Ovary (tissue), 3 donors: ENCODE measurements around the gene XIRP2.

Experiments used
- EP300 ChIP-seq: sonication (generic); formaldehyde crosslinking; IDR thresholded peaks from one replicate; pipeline ENCODE4 v1.6.1; 2017; ENCODE audit warnings: antibody characterized with exemption
- POLR2A ChIP-seq: fragments of 450-650 bp; IDR thresholded peaks from one replicate; pipeline ENCODE4 v1.6.1; 2017; ENCODE audit warnings: antibody characterized with exemption, mild to moderate bottlenecking, moderate library complexity
- TF ChIP-seq, protein P1 (sequence below), 3 donors: fragments of 450-650 bp in 2 of 3; fragments of 200-600 bp in 1 of 3; IDR thresholded peaks; one replicate each; pipeline versions ENCODE4 v1.5.1 to v1.8.0; 2016 to 2022; ENCODE audit warnings: antibody characterized with exemption in 3 of 3, mild to moderate bottlenecking in 1 of 3
- donor health status: DM: no; HTN: no; CAD: no.

GRCh38 chr2:167265004-167265403, 376.7 kb downstream of the XIRP2 start:
- TF ChIP-seq POLR2A = no peak
- TF ChIP-seq, protein P1, sequence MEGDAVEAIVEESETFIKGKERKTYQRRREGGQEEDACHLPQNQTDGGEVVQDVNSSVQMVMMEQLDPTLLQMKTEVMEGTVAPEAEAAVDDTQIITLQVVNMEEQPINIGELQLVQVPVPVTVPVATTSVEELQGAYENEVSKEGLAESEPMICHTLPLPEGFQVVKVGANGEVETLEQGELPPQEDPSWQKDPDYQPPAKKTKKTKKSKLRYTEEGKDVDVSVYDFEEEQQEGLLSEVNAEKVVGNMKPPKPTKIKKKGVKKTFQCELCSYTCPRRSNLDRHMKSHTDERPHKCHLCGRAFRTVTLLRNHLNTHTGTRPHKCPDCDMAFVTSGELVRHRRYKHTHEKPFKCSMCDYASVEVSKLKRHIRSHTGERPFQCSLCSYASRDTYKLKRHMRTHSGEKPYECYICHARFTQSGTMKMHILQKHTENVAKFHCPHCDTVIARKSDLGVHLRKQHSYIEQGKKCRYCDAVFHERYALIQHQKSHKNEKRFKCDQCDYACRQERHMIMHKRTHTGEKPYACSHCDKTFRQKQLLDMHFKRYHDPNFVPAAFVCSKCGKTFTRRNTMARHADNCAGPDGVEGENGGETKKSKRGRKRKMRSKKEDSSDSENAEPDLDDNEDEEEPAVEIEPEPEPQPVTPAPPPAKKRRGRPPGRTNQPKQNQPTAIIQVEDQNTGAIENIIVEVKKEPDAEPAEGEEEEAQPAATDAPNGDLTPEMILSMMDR (IDR thresholded peaks at IDR 0.05) = no peak
- TF ChIP-seq EP300 = no peak
